HG02759 (cell line): Measurements from ENCODE around the gene GCC2.
"Not testable (repeated sequence)": the region's sequence is repeated elsewhere in the genome, so short reads cannot be mapped to it uniquely, and the experiment has no call there.

ENCODE experiments used
- ATAC-seq: cut with Tn5 transposase; IDR thresholded peaks from one replicate; pipeline ENCODE4 v1.9.1; 2021; ENCODE audit warnings: mild to moderate bottlenecking, moderate library complexity; ENCODE audit not compliant: unreplicated experiment

Gene GCC2

GRCh38 chr2:108524688-108525087, 75.7 kb downstream of the GCC2 start:
- ATAC-seq = not testable (repeated sequence)

GRCh38 chr2:108525258-108525657, 76.3 kb downstream of the GCC2 start:
- not testable (repeated sequence) for ATAC-seq

GRCh38 chr2:108531674-108532055, 82.7 kb downstream of the GCC2 start:
- ATAC-seq = no peak

- peak; percentile 86 for ATAC-seq
Observed at GRCh38 chr2:108533832-108534583, 85.0 kb downstream of the GCC2 start, which contains the start of gene LIMS1. Gene LIMS1, plus strand, starts transcription at chr2:108534470. Its CDS starts 93 bp downstream, at chr2:108534563.

- ATAC-seq = peak; percentile 40
Observed at GRCh38 chr2:108534584-108535356, 85.8 kb downstream of the GCC2 start.

GRCh38 chr2:108535357-108535631, 86.3 kb downstream of the GCC2 start:
- ATAC-seq = no peak

- ATAC-seq = no peak
Observed at GRCh38 chr2:108536133-108536780, 87.3 kb downstream of the GCC2 start.

- no peak for ATAC-seq
Observed at GRCh38 chr2:108536911-108537310, 87.9 kb downstream of the GCC2 start.

- no peak for ATAC-seq
Observed at GRCh38 chr2:108538000-108538625, 89.1 kb downstream of the GCC2 start.

- no peak for ATAC-seq
Observed at GRCh38 chr2:108541451-108541850, 92.4 kb downstream of the GCC2 start.

GRCh38 chr2:108542071-108542470, 93.1 kb downstream of the GCC2 start:
- ATAC-seq = no peak

- ATAC-seq = no peak
Observed at GRCh38 chr2:108547606-108548005, 98.6 kb downstream of the GCC2 start.

- ATAC-seq = no peak
Observed at GRCh38 chr2:108548208-108549003, 99.4 kb downstream of the GCC2 start.

- ATAC-seq = no peak
Observed at GRCh38 chr2:108552566-108552965, 103.6 kb downstream of the GCC2 start.

GRCh38 chr2:108553209-108553919, 104.4 kb downstream of the GCC2 start:
- ATAC-seq = no peak

GRCh38 chr2:108554528-108554927, 105.5 kb downstream of the GCC2 start:
- no peak for ATAC-seq

GRCh38 chr2:108555572-108555971, 106.6 kb downstream of the GCC2 start:
- no peak for ATAC-seq

- not testable (repeated sequence) for ATAC-seq
Observed at GRCh38 chr2:108556581-108556980, 107.6 kb downstream of the GCC2 start.
